Sigmoid colon (tissue), 3 donors: ENCODE measurements around the gene NEURL1B.

ENCODE experiments used
- POLR2A ChIP-seq, 2 donors: fragments of 450-650 bp; IDR thresholded peaks; one replicate each; pipeline ENCODE4 v1.6.1; 2016; ENCODE audit warnings: antibody characterized with exemption in 2 of 2, mild to moderate bottlenecking in 2 of 2, moderate library complexity in 2 of 2
- TF ChIP-seq, protein P1 (sequence below), 4 experiments: fragments of 450-650 bp in 3 of 4; fragments of 200-600 bp in 1 of 4; IDR thresholded peaks; one replicate each; pipeline ENCODE4 v1.5.1; 2016 to 2019; ENCODE audit warnings: antibody characterized with exemption in 4 of 4, mild to moderate bottlenecking in 3 of 4, moderate library complexity in 2 of 4

DNA sequence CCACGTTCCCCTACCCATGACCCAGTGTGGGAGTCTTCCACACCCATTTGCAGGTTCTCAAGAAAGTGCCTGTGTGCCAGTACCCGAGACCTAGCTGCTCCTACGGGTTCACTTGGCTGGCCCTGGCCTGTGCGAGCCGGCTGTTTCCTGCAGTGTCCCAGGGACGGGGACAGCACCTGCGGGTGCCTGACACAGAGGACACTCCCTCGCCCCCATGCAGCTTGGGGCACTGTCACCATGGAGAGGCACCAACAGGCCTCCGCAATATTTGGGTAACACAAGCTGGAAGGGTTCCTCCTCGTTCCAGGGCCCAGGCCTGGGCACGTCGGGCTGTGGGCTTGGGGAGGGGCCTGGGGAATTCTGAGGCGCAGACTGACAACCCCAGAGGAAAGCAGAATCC lies 88.5 kb downstream of the NEURL1B start:
- TF ChIP-seq, protein P1, sequence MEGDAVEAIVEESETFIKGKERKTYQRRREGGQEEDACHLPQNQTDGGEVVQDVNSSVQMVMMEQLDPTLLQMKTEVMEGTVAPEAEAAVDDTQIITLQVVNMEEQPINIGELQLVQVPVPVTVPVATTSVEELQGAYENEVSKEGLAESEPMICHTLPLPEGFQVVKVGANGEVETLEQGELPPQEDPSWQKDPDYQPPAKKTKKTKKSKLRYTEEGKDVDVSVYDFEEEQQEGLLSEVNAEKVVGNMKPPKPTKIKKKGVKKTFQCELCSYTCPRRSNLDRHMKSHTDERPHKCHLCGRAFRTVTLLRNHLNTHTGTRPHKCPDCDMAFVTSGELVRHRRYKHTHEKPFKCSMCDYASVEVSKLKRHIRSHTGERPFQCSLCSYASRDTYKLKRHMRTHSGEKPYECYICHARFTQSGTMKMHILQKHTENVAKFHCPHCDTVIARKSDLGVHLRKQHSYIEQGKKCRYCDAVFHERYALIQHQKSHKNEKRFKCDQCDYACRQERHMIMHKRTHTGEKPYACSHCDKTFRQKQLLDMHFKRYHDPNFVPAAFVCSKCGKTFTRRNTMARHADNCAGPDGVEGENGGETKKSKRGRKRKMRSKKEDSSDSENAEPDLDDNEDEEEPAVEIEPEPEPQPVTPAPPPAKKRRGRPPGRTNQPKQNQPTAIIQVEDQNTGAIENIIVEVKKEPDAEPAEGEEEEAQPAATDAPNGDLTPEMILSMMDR (IDR thresholded peaks at IDR 0.05): no peak
- TF ChIP-seq POLR2A (IDR thresholded peaks at IDR 0.05): no peak
